Loucy (cell line): ENCODE measurements around the gene FAM171A2.

Experiments
- H2AFZ ChIP-seq: fragments of 200-600 bp; sonication (generic); 2 replicates; pipeline ENCODE4 v1.6.0; 2016; ENCODE audit warnings: antibody characterized with exemption, mild to moderate bottlenecking, low read length, moderate library complexity
- H3F3A ChIP-seq: fragments of 200-600 bp; 2 replicates; pipeline ENCODE4 v1.6.0; 2016; ENCODE audit warnings: antibody characterized with exemption, low read depth, mild to moderate bottlenecking
- H3K27me3 ChIP-seq: fragments of 200-600 bp; sonication (generic); 2 replicates; pipeline ENCODE4 v1.6.1; 2014; ENCODE audit warnings: low read length, mild to moderate bottlenecking; ENCODE audit not compliant: insufficient read depth, poor library complexity, severe bottlenecking
- H3K36me3 ChIP-seq: fragments of 200-600 bp; sonication (generic); 2 replicates; pipeline ENCODE4 v1.6.1; 2016; ENCODE audit warnings: low read length; ENCODE audit not compliant: insufficient read depth
- H3K4me1 ChIP-seq: fragments of 200-600 bp; sonication (generic); 2 replicates; pipeline ENCODE4 v1.5.1; 2014; ENCODE audit warnings: low read length, mild to moderate bottlenecking; ENCODE audit not compliant: insufficient read depth, poor library complexity, severe bottlenecking
- H3K4me2 ChIP-seq: fragments of 200-600 bp; sonication (generic); 2 replicates; pipeline ENCODE4 v1.6.0; 2014; ENCODE audit warnings: antibody characterized with exemption, low read length, low read depth, mild to moderate bottlenecking; ENCODE audit not compliant: poor library complexity, severe bottlenecking
- H3K4me3 ChIP-seq: fragments of 200-600 bp; sonication (generic); 2 replicates; pipeline ENCODE4 v1.5.1; 2014; ENCODE audit warnings: low read length, mild to moderate bottlenecking, mixed read lengths; ENCODE audit not compliant: poor library complexity, severe bottlenecking
- H3K79me2 ChIP-seq: fragments of 200-600 bp; sonication (generic); 2 replicates; pipeline ENCODE4 v1.6.1; 2014; ENCODE audit warnings: low read length; ENCODE audit not compliant: insufficient read depth
- H3K9ac ChIP-seq: fragments of 200-600 bp; sonication (generic); 2 replicates; pipeline ENCODE4 v1.6.0; 2014; ENCODE audit warnings: mild to moderate bottlenecking, low read depth, low read length, moderate library complexity; ENCODE audit not compliant: poor library complexity, severe bottlenecking
- H3K9me2 ChIP-seq: fragments of 200-600 bp; sonication (generic); replicated peaks from 2 replicates; pipeline ENCODE4 v1.6.1; 2016; ENCODE audit warnings: low read depth, low read length, mixed read lengths
- H3K9me3 ChIP-seq: fragments of 200-600 bp; sonication (generic); 2 replicates; pipeline ENCODE4 v1.6.1; 2014; ENCODE audit warnings: mild to moderate bottlenecking, antibody characterized with exemption, low read length, low read depth; ENCODE audit not compliant: insufficient read depth
- H4K20me1 ChIP-seq: fragments of 200-600 bp; sonication (generic); 2 replicates; pipeline ENCODE4 v1.6.0; 2014; ENCODE audit warnings: antibody characterized with exemption, low read length, mild to moderate bottlenecking; ENCODE audit not compliant: insufficient read depth, poor library complexity, severe bottlenecking
- CTCF ChIP-seq: fragments of 200-600 bp; sonication (generic); conservative IDR thresholded peaks from 2 replicates; pipeline ENCODE4 v1.5.1; 2014; ENCODE audit warnings: mild to moderate bottlenecking, antibody characterized with exemption, low read length
- EZH2phosphoT487 ChIP-seq: fragments of 200-600 bp; IDR thresholded peaks from 2 replicates; pipeline ENCODE4 v1.6.1; 2018; ENCODE audit warnings: antibody characterized with exemption, mild to moderate bottlenecking, moderate library complexity, borderline replicate concordance

Gene FAM171A2

GRCh38 chr17:44307387-44308186 is 56.1 kb downstream of the FAM171A2 start:
- H3K4me1 ChIP-seq, result peaks cover 7% of the 10 kb centered on the region
- TF ChIP-seq EZH2phosphoT487, result no peak
- no peak for TF ChIP-seq CTCF
- no peaks in the 10 kb centered on the region for H3K79me2 ChIP-seq
- no peaks in the 10 kb centered on the region for H3K9me3 ChIP-seq
- H3K4me3 ChIP-seq, result no peak overlapping the region
- no peak overlapping the region for H3K9ac ChIP-seq
- H3K27me3 ChIP-seq, result no peaks in the 10 kb centered on the region
- H4K20me1 ChIP-seq, result no peaks in the 10 kb centered on the region
- no peaks in the 10 kb centered on the region for H3F3A ChIP-seq
- no peak overlapping the region for H2AFZ ChIP-seq
- H3K36me3 ChIP-seq, result no peaks in the 10 kb centered on the region
- H3K4me2 ChIP-seq, result no peak overlapping the region
- H3K9me2 ChIP-seq, result no peaks in the 10 kb centered on the region

GRCh38 chr17:44304651-44305050 is 59.0 kb downstream of the FAM171A2 start:
- Histone ChIP-seq H3K79me2 (no peaks in the 10 kb centered on the region), H3K9ac (no peak overlapping the region), H3F3A (no peaks in the 10 kb centered on the region), H2AFZ (no peak overlapping the region), H4K20me1 (no peaks in the 10 kb centered on the region), H3K4me3 (no peak overlapping the region), H3K4me1 (peaks cover 7% of the 10 kb centered on the region), H3K27me3 (no peaks in the 10 kb centered on the region), H3K36me3 (no peaks in the 10 kb centered on the region), H3K9me2 (no peaks in the 10 kb centered on the region), H3K4me2 (no peak overlapping the region), H3K9me3 (no peaks in the 10 kb centered on the region)
- TF ChIP-seq EZH2phosphoT487 (no peak), CTCF (no peak)
